GM23338 (cell line): ENCODE results near the gene GPR22. TPM values are rescaled to one million over a fixed set of nuclear protein-coding genes. Genes with fewer than 3 reads are reported as not detected.

ENCODE experiments used
- ATAC-seq: fragments of 200-7000 bp; cut with Tn5 transposase; 3 replicates; pipeline ENCODE4 v1.9.1; 2020
- DNase-seq: peaks from one replicate; pipeline ENCODE4 v3.0.0-alpha.2; 2015; ENCODE audit warnings: low spot score
- H2AFZ ChIP-seq: fragments of 200-600 bp; sonication (generic); 2 replicates; pipeline ENCODE4 v1.8.0; 2016; ENCODE audit warnings: antibody characterized with exemption, mild to moderate bottlenecking, moderate library complexity
- H3F3A ChIP-seq: fragments of 200-600 bp; sonication (generic); replicated peaks from 2 replicates; pipeline ENCODE4 v1.8.0; 2017; ENCODE audit warnings: antibody characterized with exemption, mixed run types, low read depth
- H3K27ac ChIP-seq: fragments of 200-600 bp; sonication (generic); 2 replicates; pipeline ENCODE4 v1.6.1; 2016; ENCODE audit warnings: low read depth
- H3K27me3 ChIP-seq: fragments of 200-600 bp; sonication (generic); 2 replicates; pipeline ENCODE4 v1.8.0; 2016; ENCODE audit warnings: mild to moderate bottlenecking, mixed run types, moderate library complexity; ENCODE audit not compliant: insufficient read depth
- H3K36me3 ChIP-seq: fragments of 200-600 bp; sonication (generic); 2 replicates; pipeline ENCODE4 v1.8.0; 2016; ENCODE audit warnings: mild to moderate bottlenecking; ENCODE audit not compliant: insufficient read depth
- H3K4me1 ChIP-seq: fragments of 200-600 bp; sonication (generic); 2 replicates; pipeline ENCODE4 v1.8.0; 2016; ENCODE audit warnings: mild to moderate bottlenecking, moderate library complexity; ENCODE audit not compliant: insufficient read depth
- H3K4me2 ChIP-seq: fragments of 200-600 bp; sonication (generic); 2 replicates; pipeline ENCODE4 v1.7.1; 2017; ENCODE audit warnings: mixed run types
- H3K4me3 ChIP-seq: fragments of 200-600 bp; sonication (generic); 2 replicates; pipeline ENCODE4 v1.6.1; 2016; ENCODE audit warnings: mixed run types
- H3K79me2 ChIP-seq: fragments of 200-600 bp; sonication (generic); replicated peaks from 2 replicates; pipeline ENCODE4 v1.8.0; 2017; ENCODE audit warnings: mild to moderate bottlenecking; ENCODE audit not compliant: insufficient read depth
- H3K9me2 ChIP-seq: fragments of 200-600 bp; sonication (generic); 2 replicates; pipeline ENCODE4 v1.8.0; 2017; ENCODE audit not compliant: insufficient read depth
- H4K20me1 ChIP-seq: fragments of 200-600 bp; sonication (generic); replicated peaks from 2 replicates; pipeline ENCODE4 v1.8.0; 2017; ENCODE audit warnings: mild to moderate bottlenecking; ENCODE audit not compliant: insufficient read depth
- H3K27ac Mint-ChIP-seq: 2 replicates; pipeline ENCODE4 v1.8.0; 2020; ENCODE audit warnings: inconsistent platforms, mild to moderate bottlenecking, moderate library complexity, mixed read lengths
- H3K27me3 Mint-ChIP-seq: 3 replicates; pipeline ENCODE4 v1.8.0; 2022; ENCODE audit warnings: low read depth, mild to moderate bottlenecking, moderate library complexity, mixed read lengths, inconsistent platforms; ENCODE audit not compliant: insufficient read depth, poor library complexity
- H3K36me3 Mint-ChIP-seq: 3 replicates; pipeline ENCODE4 v1.8.0; 2021; ENCODE audit warnings: low read depth, mild to moderate bottlenecking, inconsistent platforms, moderate library complexity, mixed read lengths
- H3K4me1 Mint-ChIP-seq: 3 replicates; pipeline ENCODE4 v1.8.0; 2020; ENCODE audit warnings: mild to moderate bottlenecking, inconsistent platforms, mixed read lengths
- H3K4me3 Mint-ChIP-seq: 3 replicates; pipeline ENCODE4 v1.8.0; 2021; ENCODE audit warnings: moderate library complexity, mild to moderate bottlenecking, inconsistent platforms, mixed read lengths
- H3K9me3 Mint-ChIP-seq: 3 replicates; pipeline ENCODE4 v1.8.0; 2020; ENCODE audit warnings: moderate library complexity, mild to moderate bottlenecking, inconsistent platforms, mixed read lengths
- EZH2 ChIP-seq: fragments of 200-600 bp; sonication (generic); IDR thresholded peaks from one replicate; pipeline ENCODE4 v1.8.0; 2017; ENCODE audit warnings: antibody characterized with exemption, mild to moderate bottlenecking, low read depth; ENCODE audit not compliant: unreplicated experiment
- EZH2phosphoT487 ChIP-seq: fragments of 200-600 bp; sonication (generic); IDR thresholded peaks from one replicate; pipeline ENCODE4 v1.8.1; 2018; ENCODE audit warnings: antibody characterized with exemption; ENCODE audit not compliant: unreplicated experiment
- JUNB ChIP-seq: IDR thresholded peaks from one replicate; pipeline ENCODE4 v1.6.1; 2016; ENCODE audit warnings: antibody characterized with exemption; ENCODE audit not compliant: unreplicated experiment
- NANOG ChIP-seq: IDR thresholded peaks from 2 replicates; pipeline ENCODE4 v1.6.1; 2016; ENCODE audit warnings: antibody characterized with exemption, borderline replicate concordance
- REST ChIP-seq: IDR thresholded peaks from one replicate; pipeline ENCODE4 v1.6.1; 2018; ENCODE audit warnings: antibody characterized with exemption; ENCODE audit not compliant: unreplicated experiment
- STAT1 ChIP-seq: IDR thresholded peaks from one replicate; pipeline ENCODE4 v1.6.1; 2016; ENCODE audit warnings: antibody characterized with exemption; ENCODE audit not compliant: unreplicated experiment
- ZNF114 ChIP-seq: fragments of 250-450 bp; sonication (Bioruptor Pico); IDR thresholded peaks from 2 replicates; pipeline ENCODE4 v1.5.0; 2020; ENCODE audit warnings: mild to moderate bottlenecking, moderate library complexity
- ZNF462 ChIP-seq: fragments of 250-450 bp; sonication (Bioruptor Pico); IDR thresholded peaks from 2 replicates; pipeline ENCODE4 v1.5.0; 2020; ENCODE audit warnings: mild to moderate bottlenecking, moderate library complexity
- polyA plus RNA-seq: library from polyadenylated mRNA; unstranded; fragments of >200 nt; fragmentation: Nextera tagmentation; extraction: Ambion mirVana; gene quantifications from 2 replicates; pipeline ENCODE4 v1.2.1, GENCODE V29; 2016
- total RNA-seq: library from RNA; depleted of rRNA; stranded (reverse); fragments of >200 nt; shearing (Covaris generic); gene quantifications from 2 replicates; pipeline ENCODE4 v1.2.3, GENCODE V29; 2014

Gene GPR22
- total and polyA plus RNA-seq, 2 experiments from 2014 or later, result 3.4 TPM; not detected in 1

- no peak for TF ChIP-seq EZH2
These were observed 25.7 kb downstream of the GPR22 start (continued) for GRCh38 chr7:107495516-107495915.

- no peaks in the 10 kb centered on the region for H3K9me2 ChIP-seq
- no peak overlapping the region for H3K4me2 ChIP-seq
- H3K79me2 ChIP-seq, result peaks cover 40% of the 10 kb centered on the region
- no peaks in the 10 kb centered on the region for H3K4me1 ChIP-seq
- H3K36me3 ChIP-seq, result no peaks in the 10 kb centered on the region
- Mint-ChIP-seq H3K4me3 (no peak overlapping the region), H3K27me3 (no peaks in the 10 kb centered on the region), H3K9me3 (0 out of 3 replicates have a peak, but pooled peaks cover 4% of the 10 kb centered on the region), H3K36me3 (peaks cover 5% of the 10 kb centered on the region; the same call in 1 of the 3 replicates), H3K4me1 (peaks cover 5% of the 10 kb centered on the region; the same call in 2 of the 3 replicates), H3K27ac (no peak overlapping the region)
- H3F3A ChIP-seq, result no peaks in the 10 kb centered on the region
- ATAC-seq (no peak), DNase-seq (no peak)
- H4K20me1 ChIP-seq, result no peaks in the 10 kb centered on the region; the same call in 1 of the 2 replicates
- no peaks in the 10 kb centered on the region for H3K27me3 ChIP-seq
- no peak overlapping the region for H2AFZ ChIP-seq
- H3K4me3 ChIP-seq, result no peak overlapping the region
- TF ChIP-seq REST, result no peak
- no peak for TF ChIP-seq JUNB
- no peak for TF ChIP-seq ZNF462 (CRISPR knock-in tag)
- no peak for TF ChIP-seq NANOG
- TF ChIP-seq ZNF114 (CRISPR knock-in tag), result no peak
- TF ChIP-seq EZH2, result no peak
- TF ChIP-seq EZH2phosphoT487, result no peak
- TF ChIP-seq STAT1, result no peak
- no peak overlapping the region for H3K27ac ChIP-seq
These were observed 29.9 kb downstream of the GPR22 start for GRCh38 chr7:107499731-107500130.
